ENCODE results near the gene TUBA1B.

Gene TUBA1B

GRCh38 chr12:49110464-49111155 is 20.6 kb downstream of the TUBA1B start, which contains the start of gene LMBR1L:
LMBR1L (minus strand) TSS chr12:49110847; CDS start chr12:49110555, 292 bp downstream.
- no peak; the same call in 1 of the 2 replicates for TF ChIP-seq CTCF (IDR thresholded peaks at IDR 0.05)

GRCh38 chr12:49109641-49110463 is 21.3 kb downstream of the TUBA1B start:
- TF ChIP-seq CTCF (IDR thresholded peaks at IDR 0.05): no peak

DNA sequence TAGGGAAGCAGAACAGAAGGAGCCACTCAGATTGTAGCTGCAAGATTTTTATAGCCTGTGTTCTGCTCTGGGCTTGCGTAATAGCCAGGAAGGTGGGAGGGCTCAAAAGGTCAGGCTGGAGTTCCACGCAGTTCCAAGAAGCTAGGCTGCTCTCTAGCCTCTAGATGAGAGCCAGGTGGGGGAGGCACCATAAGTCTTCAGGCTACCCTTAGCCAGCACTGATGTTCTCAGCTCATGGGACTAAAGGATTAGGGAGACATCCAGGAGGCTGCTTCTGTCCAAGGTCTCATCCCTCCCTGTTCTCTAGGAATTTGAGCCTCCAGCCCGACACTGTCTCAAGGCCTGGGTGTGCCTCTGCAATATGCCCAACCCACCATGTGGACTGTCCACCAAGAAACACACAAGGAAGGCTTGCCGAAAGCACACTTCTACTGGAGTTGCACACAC is 22.2 kb downstream of the TUBA1B start:
- no peak for TF ChIP-seq CTCF (IDR thresholded peaks at IDR 0.05)

GRCh38 chr12:49105504-49106084 is 25.6 kb downstream of the TUBA1B start:
- TF ChIP-seq CTCF (IDR thresholded peaks at IDR 0.05): no peak

GRCh38 chr12:49104822-49105221 is 26.4 kb downstream of the TUBA1B start:
- no peak for TF ChIP-seq CTCF (IDR thresholded peaks at IDR 0.05)

- TF ChIP-seq CTCF (IDR thresholded peaks at IDR 0.05): no peak
These were observed 30.8 kb downstream of the TUBA1B start for GRCh38 chr12:49100380-49100779.

DNA sequence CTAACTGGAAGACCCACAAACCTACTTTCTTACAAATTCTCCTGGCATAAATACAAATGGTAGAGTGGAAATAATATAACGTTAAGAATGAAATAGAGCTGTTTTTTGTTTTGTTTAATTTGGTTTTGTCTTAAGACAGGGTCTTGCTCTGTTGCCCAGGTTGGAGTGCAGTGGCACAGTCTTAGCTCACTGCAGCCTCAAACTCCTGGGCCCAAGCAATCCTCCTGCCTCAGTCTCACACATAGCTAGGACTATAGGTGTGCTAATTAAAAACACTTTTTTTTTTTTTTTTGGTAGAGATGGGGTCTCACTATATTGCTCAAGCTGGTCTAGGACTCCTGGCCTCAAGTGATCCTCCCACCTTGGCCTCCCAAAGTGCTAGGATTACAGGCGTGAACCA is 32.5 kb downstream of the TUBA1B start:
- no peak for TF ChIP-seq CTCF (IDR thresholded peaks at IDR 0.05)
